Measurements from ENCODE around the gene TPST2. TPM values are rescaled to one million over a fixed set of nuclear protein-coding genes. Genes with fewer than 3 reads are reported as not detected.
"Not testable (repeated sequence)": the region's sequence is repeated elsewhere in the genome, so short reads cannot be mapped to it uniquely, and the experiment has no call there.

Gene TPST2
- total and polyA plus RNA-seq, 2 donors (not counting 3 experiments of a cell fraction or from before 2014, with no cell fraction given) = 49.4 to 121 TPM

DNA sequence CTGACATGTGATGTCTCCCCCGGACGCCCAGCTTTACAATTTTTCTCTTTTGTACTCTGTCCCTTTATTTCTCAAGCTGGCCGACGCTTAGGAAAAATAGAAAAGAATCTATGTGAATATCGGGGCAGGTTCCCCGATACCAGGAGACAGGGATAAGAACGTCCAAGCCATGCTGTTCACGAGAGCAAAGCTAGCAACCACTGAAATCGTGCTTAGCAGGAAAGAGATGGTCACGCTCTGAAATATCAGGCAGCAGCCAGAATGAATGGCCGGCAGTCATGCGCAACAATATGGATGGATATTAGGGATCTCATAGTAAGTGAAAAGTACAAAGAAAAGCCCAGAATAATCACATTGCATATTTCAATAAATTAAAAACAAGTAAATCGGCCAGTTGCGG lies 24.4 kb upstream of the TPST2 start:
- Histone ChIP-seq H3K36me3 (ENCODE audit: control insufficient read depth in 2 of 2, extremely low read depth in 1 of 2, insufficient read depth in 2 of 2, low read length in 2 of 2) (no peaks in the 10 kb centered on the region), H2AFZ (ENCODE audit: low read depth, low read length) (no peak overlapping the region), H3K4me2 (ENCODE audit: insufficient read depth, low read length) (no peak overlapping the region), H3K9me3 (replicated peaks; ENCODE audit: control insufficient read depth, insufficient read depth, low read length) (no peaks in the 10 kb centered on the region), H3K9me1 (replicated peaks; ENCODE audit: control insufficient read depth, extremely low read depth, insufficient read depth, low read length) (no peaks in the 10 kb centered on the region), H3K79me2 (ENCODE audit: control insufficient read depth, insufficient read depth, low read length) (no peaks in the 10 kb centered on the region), H3K9ac (replicated peaks; ENCODE audit: extremely low read depth, insufficient read depth, low read length) (no peak overlapping the region), H4K20me1 (replicated peaks; ENCODE audit: control insufficient read depth, extremely low read depth, insufficient read depth, low read length) (no peaks in the 10 kb centered on the region), H3K27ac (ENCODE audit: insufficient read depth, low read depth, low read length) (no peak overlapping the region), H3K4me3 (replicated peaks in 1 of 3; ENCODE audit: insufficient read depth in 1 of 3, low read depth in 1 of 3, low read length in 3 of 3) (no peak overlapping the region), H3K4me1 (ENCODE audit: control insufficient read depth, extremely low read depth, insufficient read depth, low read length) (no peaks in the 10 kb centered on the region), H3K27me3 (ENCODE audit: control insufficient read depth in 2 of 2, insufficient read depth in 2 of 2, low read length in 2 of 2) (peaks cover 3 to 17% of the 10 kb centered on the region in 2 experiments)
- ChIA-PET CTCF (no interaction called here), POLR2A (no interaction called here)
- DNase-seq (ENCODE audit: low read depth, low spot score) (no peak), FAIRE-seq (no peak)
- TF ChIP-seq, protein P1, sequence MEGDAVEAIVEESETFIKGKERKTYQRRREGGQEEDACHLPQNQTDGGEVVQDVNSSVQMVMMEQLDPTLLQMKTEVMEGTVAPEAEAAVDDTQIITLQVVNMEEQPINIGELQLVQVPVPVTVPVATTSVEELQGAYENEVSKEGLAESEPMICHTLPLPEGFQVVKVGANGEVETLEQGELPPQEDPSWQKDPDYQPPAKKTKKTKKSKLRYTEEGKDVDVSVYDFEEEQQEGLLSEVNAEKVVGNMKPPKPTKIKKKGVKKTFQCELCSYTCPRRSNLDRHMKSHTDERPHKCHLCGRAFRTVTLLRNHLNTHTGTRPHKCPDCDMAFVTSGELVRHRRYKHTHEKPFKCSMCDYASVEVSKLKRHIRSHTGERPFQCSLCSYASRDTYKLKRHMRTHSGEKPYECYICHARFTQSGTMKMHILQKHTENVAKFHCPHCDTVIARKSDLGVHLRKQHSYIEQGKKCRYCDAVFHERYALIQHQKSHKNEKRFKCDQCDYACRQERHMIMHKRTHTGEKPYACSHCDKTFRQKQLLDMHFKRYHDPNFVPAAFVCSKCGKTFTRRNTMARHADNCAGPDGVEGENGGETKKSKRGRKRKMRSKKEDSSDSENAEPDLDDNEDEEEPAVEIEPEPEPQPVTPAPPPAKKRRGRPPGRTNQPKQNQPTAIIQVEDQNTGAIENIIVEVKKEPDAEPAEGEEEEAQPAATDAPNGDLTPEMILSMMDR (IDR thresholded peaks at IDR 0.05; ENCODE audit: extremely low read depth in 1 of 2, insufficient read depth in 1 of 2, low read depth in 1 of 2, low read length in 2 of 2) = no peak
- no peak for TF ChIP-seq FOS (IDR thresholded peaks at IDR 0.05; ENCODE audit: borderline replicate concordance, insufficient read depth, low read length)
- TF ChIP-seq, protein P2, sequence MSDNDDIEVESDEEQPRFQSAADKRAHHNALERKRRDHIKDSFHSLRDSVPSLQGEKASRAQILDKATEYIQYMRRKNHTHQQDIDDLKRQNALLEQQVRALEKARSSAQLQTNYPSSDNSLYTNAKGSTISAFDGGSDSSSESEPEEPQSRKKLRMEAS (IDR thresholded peaks at IDR 0.05; ENCODE audit: insufficient read depth, insufficient read length) = no peak
- no peak for TF ChIP-seq GATA2 (IDR thresholded peaks at IDR 0.05; ENCODE audit: insufficient read depth, insufficient read length, low read depth, low read length)
- no peak for TF ChIP-seq MYC (IDR thresholded peaks at IDR 0.05; ENCODE audit: low read depth, low read length)
- no peak for TF ChIP-seq POLR2A (IDR thresholded peaks at IDR 0.05; ENCODE audit: low read depth, low read length)
- no peak for TF ChIP-seq EZH2 (IDR thresholded peaks at IDR 0.05; ENCODE audit: borderline replicate concordance, low read depth, low read length, severe bottlenecking)
- no peak for TF ChIP-seq POLR2AphosphoS5 (IDR thresholded peaks at IDR 0.05; ENCODE audit: insufficient read depth, low read depth, low read length)
- TF ChIP-seq JUN (IDR thresholded peaks at IDR 0.05; ENCODE audit: borderline replicate concordance, insufficient read depth, insufficient read length, low read depth) = no peak
- intact Hi-C loops (cut with micrococcal nuclease) (no loop called here), dilution Hi-C loops (cut with MboI; ENCODE audit: extremely low pct_ligation_motif_present, low sequenced_read_pairs) (no loop called here)
- BruUV-seq (replicated peaks) = no TSS peak

DNA sequence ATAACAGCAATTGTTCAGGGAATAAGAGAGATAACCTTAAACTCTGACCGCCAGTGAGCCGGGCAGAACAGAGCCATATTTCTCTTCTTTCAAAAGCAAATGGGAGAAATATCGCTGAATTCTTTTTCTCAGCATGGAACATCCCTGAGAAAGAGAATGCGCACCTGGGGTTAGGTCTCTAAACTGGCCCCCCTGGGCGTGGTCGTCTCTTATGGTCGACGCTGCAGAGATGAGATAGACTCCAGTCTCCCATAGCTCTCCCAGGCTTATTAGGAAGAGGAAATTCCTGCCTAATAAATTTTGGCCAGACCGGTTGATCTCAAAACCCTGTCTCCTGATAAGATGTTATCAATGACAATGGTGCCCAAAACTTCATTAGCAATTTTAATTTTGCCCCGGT lies 23.8 kb upstream of the TPST2 start:
- BruUV-seq (replicated peaks); H3K9me1 ChIP-seq (replicated peaks; ENCODE audit: control insufficient read depth, extremely low read depth, insufficient read depth, low read length); intact Hi-C loops (cut with micrococcal nuclease); H3K4me3 ChIP-seq (replicated peaks in 1 of 3; ENCODE audit: insufficient read depth in 1 of 3, low read depth in 1 of 3, low read length in 3 of 3); dilution Hi-C loops (cut with MboI; ENCODE audit: extremely low pct_ligation_motif_present, low sequenced_read_pairs); FAIRE-seq; H3K27ac ChIP-seq (ENCODE audit: insufficient read depth, low read depth, low read length); H2AFZ ChIP-seq (ENCODE audit: low read depth, low read length); H3K9ac ChIP-seq (replicated peaks; ENCODE audit: extremely low read depth, insufficient read depth, low read length); H3K79me2 ChIP-seq (ENCODE audit: control insufficient read depth, insufficient read depth, low read length); H3K4me1 ChIP-seq (ENCODE audit: control insufficient read depth, extremely low read depth, insufficient read depth, low read length); DNase-seq (ENCODE audit: low read depth, low spot score); H3K4me2 ChIP-seq (ENCODE audit: insufficient read depth, low read length); CTCF ChIA-PET; H3K36me3 ChIP-seq (ENCODE audit: control insufficient read depth in 2 of 2, extremely low read depth in 1 of 2, insufficient read depth in 2 of 2, low read length in 2 of 2); H4K20me1 ChIP-seq (replicated peaks; ENCODE audit: control insufficient read depth, extremely low read depth, insufficient read depth, low read length); POLR2A ChIA-PET; H3K9me3 ChIP-seq (replicated peaks; ENCODE audit: control insufficient read depth, insufficient read depth, low read length): not testable (repeated sequence)
- H3K27me3 ChIP-seq (ENCODE audit: control insufficient read depth in 2 of 2, insufficient read depth in 2 of 2, low read length in 2 of 2) = peaks cover 3 to 17% of the 10 kb centered on the region in 2 experiments
